ENCODE measurements around the gene BRD7.

The BRD7 gene

DNA sequence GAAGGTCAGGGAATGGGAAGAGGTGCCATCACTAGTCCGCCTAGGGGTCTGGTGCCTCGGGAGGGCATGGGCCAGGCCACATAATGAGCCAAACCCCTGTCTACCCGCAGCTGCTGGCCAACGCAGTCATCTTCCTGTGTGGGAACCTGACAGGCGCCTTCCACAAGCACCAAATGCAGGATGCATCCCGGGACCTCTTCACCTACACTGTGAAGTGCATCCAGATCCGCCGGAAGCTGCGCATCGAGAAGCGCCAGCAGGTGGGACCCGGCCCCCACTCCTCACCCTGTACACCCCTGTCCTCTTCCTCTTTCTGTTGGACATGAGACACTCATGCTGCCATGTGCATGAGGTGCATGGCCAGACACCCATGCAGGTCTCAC lies 76.2 kb downstream of the BRD7 start:
- Histone ChIP-seq H3K27ac (ENCODE audit: low read length) (no peak overlapping the region), H4K20me1 (ENCODE audit: insufficient read depth, low read length) (no peaks in the 10 kb centered on the region), H3K9me2 (replicated peaks; ENCODE audit: insufficient read depth, low read length) (no peaks in the 10 kb centered on the region), H3K79me2 (ENCODE audit: low read length) (peaks cover 24% of the 10 kb centered on the region), H3K36me3 (replicated peaks; ENCODE audit: insufficient read depth, low read length) (no peaks in the 10 kb centered on the region), H3K4me2 (ENCODE audit: low read depth, low read length) (no peak overlapping the region), H3F3A (ENCODE audit: insufficient read depth, low read length) (no peaks in the 10 kb centered on the region), H3K27me3 (replicated peaks; ENCODE audit: insufficient read depth, low read length) (no peaks in the 10 kb centered on the region), H3K4me1 (ENCODE audit: low read length) (no peaks in the 10 kb centered on the region), H2AFZ (ENCODE audit: low read length) (no peak overlapping the region), H3K9ac (ENCODE audit: low read length) (no peak overlapping the region), H3K4me3 (ENCODE audit: low read length) (no peak overlapping the region), H3K9me3 (replicated peaks; ENCODE audit: insufficient read depth, low read length) (no peaks in the 10 kb centered on the region)
- DNase-seq = no peak
- TF ChIP-seq EZH2phosphoT487 (IDR thresholded peaks at IDR 0.05; ENCODE audit: low read length) = no peak
- TF ChIP-seq, protein P1, sequence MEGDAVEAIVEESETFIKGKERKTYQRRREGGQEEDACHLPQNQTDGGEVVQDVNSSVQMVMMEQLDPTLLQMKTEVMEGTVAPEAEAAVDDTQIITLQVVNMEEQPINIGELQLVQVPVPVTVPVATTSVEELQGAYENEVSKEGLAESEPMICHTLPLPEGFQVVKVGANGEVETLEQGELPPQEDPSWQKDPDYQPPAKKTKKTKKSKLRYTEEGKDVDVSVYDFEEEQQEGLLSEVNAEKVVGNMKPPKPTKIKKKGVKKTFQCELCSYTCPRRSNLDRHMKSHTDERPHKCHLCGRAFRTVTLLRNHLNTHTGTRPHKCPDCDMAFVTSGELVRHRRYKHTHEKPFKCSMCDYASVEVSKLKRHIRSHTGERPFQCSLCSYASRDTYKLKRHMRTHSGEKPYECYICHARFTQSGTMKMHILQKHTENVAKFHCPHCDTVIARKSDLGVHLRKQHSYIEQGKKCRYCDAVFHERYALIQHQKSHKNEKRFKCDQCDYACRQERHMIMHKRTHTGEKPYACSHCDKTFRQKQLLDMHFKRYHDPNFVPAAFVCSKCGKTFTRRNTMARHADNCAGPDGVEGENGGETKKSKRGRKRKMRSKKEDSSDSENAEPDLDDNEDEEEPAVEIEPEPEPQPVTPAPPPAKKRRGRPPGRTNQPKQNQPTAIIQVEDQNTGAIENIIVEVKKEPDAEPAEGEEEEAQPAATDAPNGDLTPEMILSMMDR (IDR thresholded peaks at IDR 0.05; ENCODE audit: low read length) = no peak
- TF ChIP-seq EZH2 (optimal IDR thresholded peaks at IDR 0.05; ENCODE audit: low read depth, low read length) = no peak

DNA sequence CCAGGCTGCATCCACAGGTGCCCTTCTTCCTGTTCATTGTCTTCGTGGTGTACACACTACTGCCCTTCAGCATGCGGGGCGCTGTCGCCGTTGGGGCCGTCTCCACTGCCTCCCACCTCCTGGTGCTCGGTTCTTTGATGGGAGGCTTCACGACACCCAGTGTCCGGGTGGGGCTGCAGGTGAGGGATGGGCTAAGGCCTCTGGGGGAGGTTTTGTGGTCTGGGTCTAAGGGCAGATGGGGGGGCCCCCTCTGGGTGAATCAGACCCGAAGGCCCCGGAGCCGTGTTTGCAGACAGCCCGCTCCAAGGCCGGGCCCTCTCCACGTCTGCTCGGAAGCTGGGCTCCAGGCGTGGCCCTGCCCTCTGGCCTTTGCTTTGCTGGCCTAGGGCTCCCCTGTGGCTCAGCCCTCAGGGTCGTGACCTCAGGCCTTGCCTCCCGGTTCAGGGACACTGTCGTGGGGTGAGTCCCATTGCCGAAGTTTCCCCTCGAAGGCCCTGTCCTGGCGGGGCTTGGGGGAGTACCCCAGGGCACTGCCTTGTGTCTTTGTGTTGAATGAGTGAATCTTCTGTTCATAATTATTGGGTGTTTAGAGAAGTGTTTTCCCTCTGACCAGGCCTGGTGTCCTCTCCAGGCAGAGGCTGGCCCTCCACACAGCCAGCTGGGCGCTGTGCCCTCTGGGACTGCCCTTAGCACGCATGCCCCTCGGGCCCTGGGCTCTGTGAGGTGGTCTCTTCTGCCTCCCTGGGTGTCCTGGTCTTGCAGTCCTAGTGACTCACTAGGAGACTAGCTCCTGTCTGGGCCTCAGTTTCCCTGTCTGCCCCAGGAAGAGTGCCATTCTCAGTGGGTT lies 76.8 kb downstream of the BRD7 start:
- Histone ChIP-seq H3K9me3 (replicated peaks; ENCODE audit: insufficient read depth, low read length) (no peaks in the 10 kb centered on the region), H4K20me1 (ENCODE audit: insufficient read depth, low read length) (no peaks in the 10 kb centered on the region), H3K27ac (ENCODE audit: low read length) (no peak overlapping the region), H3K4me2 (ENCODE audit: low read depth, low read length) (no peak overlapping the region), H3K27me3 (replicated peaks; ENCODE audit: insufficient read depth, low read length) (no peaks in the 10 kb centered on the region), H2AFZ (ENCODE audit: low read length) (no peak overlapping the region), H3K9ac (ENCODE audit: low read length) (no peak overlapping the region), H3K36me3 (replicated peaks; ENCODE audit: insufficient read depth, low read length) (no peaks in the 10 kb centered on the region), H3F3A (ENCODE audit: insufficient read depth, low read length) (no peaks in the 10 kb centered on the region), H3K79me2 (ENCODE audit: low read length) (peaks cover 28% of the 10 kb centered on the region), H3K9me2 (replicated peaks; ENCODE audit: insufficient read depth, low read length) (no peaks in the 10 kb centered on the region), H3K4me1 (ENCODE audit: low read length) (no peaks in the 10 kb centered on the region), H3K4me3 (ENCODE audit: low read length) (no peak overlapping the region)
- no peak for DNase-seq
- TF ChIP-seq, protein P1 (IDR thresholded peaks at IDR 0.05; ENCODE audit: low read length) = no peak
- TF ChIP-seq EZH2 (optimal IDR thresholded peaks at IDR 0.05; ENCODE audit: low read depth, low read length) (no peak), EZH2phosphoT487 (IDR thresholded peaks at IDR 0.05; ENCODE audit: low read length) (no peak)

DNA sequence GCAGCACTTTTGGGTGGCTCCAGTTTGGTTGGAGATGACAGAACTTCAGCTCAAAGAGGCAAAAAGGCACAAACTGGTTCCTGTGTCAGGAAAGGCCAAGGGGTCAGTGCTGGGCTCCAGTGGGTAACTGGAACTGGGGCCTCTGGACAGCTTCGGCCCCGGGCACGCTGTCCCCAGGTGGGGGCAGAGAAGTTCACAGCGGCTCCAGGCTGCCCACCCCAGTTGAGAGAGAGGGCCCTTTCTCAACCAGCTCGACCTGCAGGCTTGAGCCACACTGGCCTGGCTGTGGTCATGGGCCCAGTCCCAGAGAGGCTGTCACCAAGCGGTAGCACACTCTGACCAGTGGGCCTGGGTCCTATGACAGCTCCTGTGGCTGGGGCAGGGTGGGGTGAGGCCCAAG lies 77.9 kb downstream of the BRD7 start:
- peaks cover 39% of the 10 kb centered on the region for H3K79me2 ChIP-seq (ENCODE audit: low read length)
- no peaks in the 10 kb centered on the region for H3K27me3 ChIP-seq (replicated peaks; ENCODE audit: insufficient read depth, low read length)
- no peak for DNase-seq
- H3F3A ChIP-seq (ENCODE audit: insufficient read depth, low read length) = no peaks in the 10 kb centered on the region
- H3K9ac ChIP-seq (ENCODE audit: low read length) = no peak overlapping the region
- no peaks in the 10 kb centered on the region for H3K36me3 ChIP-seq (replicated peaks; ENCODE audit: insufficient read depth, low read length)
- no peaks in the 10 kb centered on the region for H3K4me1 ChIP-seq (ENCODE audit: low read length)
- H3K4me2 ChIP-seq (ENCODE audit: low read depth, low read length) = no peak overlapping the region
- no peaks in the 10 kb centered on the region for H3K9me3 ChIP-seq (replicated peaks; ENCODE audit: insufficient read depth, low read length)
- no peak overlapping the region for H3K27ac ChIP-seq (ENCODE audit: low read length)
- no peak overlapping the region for H3K4me3 ChIP-seq (ENCODE audit: low read length)
- H4K20me1 ChIP-seq (ENCODE audit: insufficient read depth, low read length) = no peaks in the 10 kb centered on the region
- no peaks in the 10 kb centered on the region for H3K9me2 ChIP-seq (replicated peaks; ENCODE audit: insufficient read depth, low read length)
- TF ChIP-seq EZH2 (optimal IDR thresholded peaks at IDR 0.05; ENCODE audit: low read depth, low read length) (no peak), EZH2phosphoT487 (IDR thresholded peaks at IDR 0.05; ENCODE audit: low read length) (no peak)
- TF ChIP-seq, protein P1 (IDR thresholded peaks at IDR 0.05; ENCODE audit: low read length) = no peak
- no peak overlapping the region for H2AFZ ChIP-seq (ENCODE audit: low read length)

Data from MM.1S (cell line).